T-cell (primary cell): Measurements from ENCODE around the gene FLT1. TPM values are rescaled to one million over a fixed set of nuclear protein-coding genes. Genes with fewer than 3 reads are reported as not detected.

Experiments
- ATAC-seq, 4 experiments: fragments of 200-7000 bp in 3 of 4; fragments of 150-1000 bp in 1 of 4; cut with Tn5 transposase; replicated peaks in 1 of 4; 1 replicate in 3 of 4; 2 replicates in 1 of 4; pipeline ENCODE4 v1.10.0; 2021; ENCODE audit warnings: moderate library complexity in 3 of 4, mild to moderate bottlenecking in 2 of 4, moderate number of reproducible peaks in 1 of 4
- CTCF ChIA-PET, 2 donors: fragments of 300-600 bp; sonication (Branson Sonifier 250); formaldehyde crosslinking; loops; one replicate each; lab custom pipeline; 2022; ENCODE audit warnings: antibody characterized with exemption in 2 of 2; lab: Charles Lee
- POLR2A ChIA-PET, 2 donors: fragments of 300-600 bp; sonication (Branson Sonifier 250); formaldehyde crosslinking; loops; one replicate each; lab custom pipeline; 2022; ENCODE audit warnings: antibody characterized with exemption in 2 of 2; lab: Charles Lee
- DNase-seq, 35 experiments: peaks; one replicate each; pipeline versions ENCODE4 v3.0.0 to v3.0.0-alpha.2; 2013 to 2023
- H3K27ac ChIP-seq: one replicate; pipeline ENCODE4 v1.5.1; 2013; ENCODE audit warnings: low read length
- H3K27me3 ChIP-seq, 2 experiments: replicated peaks in 1 of 2; 1 replicate in 1 of 2; 2 replicates in 1 of 2; pipeline versions ENCODE4 v1.6.1 to v1.7.0; 2013; ENCODE audit warnings: low read length in 1 of 2, mixed read lengths in 1 of 2; ENCODE audit not compliant: control insufficient read depth in 2 of 2, insufficient read depth in 2 of 2; ENCODE audit errors: extremely low read depth in 1 of 2
- H3K36me3 ChIP-seq, 2 donors: 1 replicate in 1 of 2; 2 replicates in 1 of 2; pipeline versions ENCODE4 v1.6.1 to v1.7.0; 2013; ENCODE audit warnings: low read length in 1 of 2; ENCODE audit not compliant: control insufficient read depth in 2 of 2, insufficient read depth in 1 of 2; ENCODE audit errors: extremely low read depth in 1 of 2
- H3K4me1 ChIP-seq, 2 experiments: 1 replicate in 1 of 2; 2 replicates in 1 of 2; pipeline versions ENCODE4 v1.6.1 to v1.7.0; 2013; ENCODE audit warnings: low read length in 2 of 2, mixed read lengths in 1 of 2; ENCODE audit not compliant: insufficient read depth in 2 of 2, control insufficient read depth in 1 of 2; ENCODE audit errors: extremely low read depth in 1 of 2
- H3K4me3 ChIP-seq, 2 donors: 1 replicate in 1 of 2; 2 replicates in 1 of 2; pipeline versions ENCODE4 v1.5.1 to v1.7.0; 2013; ENCODE audit warnings: mild to moderate bottlenecking in 2 of 2, low read length in 1 of 2, moderate library complexity in 1 of 2; ENCODE audit not compliant: control insufficient read depth in 1 of 2; ENCODE audit errors: extremely low read depth in 1 of 2
- H3K9me3 ChIP-seq: 2 replicates; pipeline ENCODE4 v1.7.0; 2013
- H3K27ac Mint-ChIP-seq, 2 donors: one replicate each; pipeline ENCODE4 v1.8.0; 2020 to 2021; ENCODE audit warnings: mild to moderate bottlenecking in 2 of 2, mixed read lengths in 2 of 2
- H3K27me3 Mint-ChIP-seq, 2 donors: one replicate each; pipeline ENCODE4 v1.8.0; 2021 to 2022; ENCODE audit warnings: mixed read lengths in 2 of 2
- H3K36me3 Mint-ChIP-seq: one replicate; pipeline ENCODE4 v1.8.0; 2021; ENCODE audit warnings: mixed read lengths
- H3K4me1 Mint-ChIP-seq, 3 donors: one replicate each; pipeline ENCODE4 v1.8.0; 2020 to 2022; ENCODE audit warnings: mixed read lengths in 3 of 3, mild to moderate bottlenecking in 1 of 3
- H3K4me3 Mint-ChIP-seq, 3 donors: one replicate each; pipeline ENCODE4 v1.8.0; 2020 to 2022; ENCODE audit warnings: mild to moderate bottlenecking in 3 of 3, mixed read lengths in 3 of 3, moderate library complexity in 3 of 3
- H3K9me3 Mint-ChIP-seq, 3 donors: one replicate each; pipeline ENCODE4 v1.8.0; 2020 to 2022; ENCODE audit warnings: mixed read lengths in 3 of 3
- WGBS: methylation state at CpG from one replicate; pipeline ENCODE4 v1.1.5; 2013; ENCODE audit warnings: missing lambda C conversion rate; ENCODE audit not compliant: insufficient coverage; 5-methylcytosine and 5-hydroxymethylcytosine counted together
- total RNA-seq, 35 experiments: library from RNA in 6 of 35; stranded (reverse) in 6 of 35; fragments of 120-200 nt in 1 of 35; gene quantifications; one replicate each; pipeline versions ENCODE4 v1.2.1 to v1.2.4 and lab custom pipeline; 2013 to 2026

The FLT1 gene
- total RNA-seq, 5 donors from 2014 or later (not counting 1 experiment from before 2014, with no cell fraction given), result 0.56 to 2.9 (median 1.6) TPM

- Histone ChIP-seq H3K27me3 (peaks cover 2 to 34% of the 10 kb centered on the region in 2 experiments), H3K27ac (no peak overlapping the region), H3K4me3 (peak overlapping the region; percentile 9 to 91), H3K9me3 (no peaks in the 10 kb centered on the region), H3K36me3 (no peaks in the 10 kb centered on the region), H3K4me1 (peaks cover 25 to 28% of the 10 kb centered on the region in 2 experiments)
- H3K36me3 Mint-ChIP-seq, result no peaks in the 10 kb centered on the region
- no peak overlapping the region for H3K27ac Mint-ChIP-seq
- CTCF ChIA-PET, result no interaction called here
- DNase-seq (no peak), ATAC-seq (no peak)
- no peaks in the 10 kb centered on the region for H3K9me3 Mint-ChIP-seq
- H3K4me1 Mint-ChIP-seq, result peaks cover 22 to 40% (median 35%) of the 10 kb centered on the region in 3 donors
- H3K27me3 Mint-ChIP-seq, result peaks cover 8 to 49% of the 10 kb centered on the region in 2 donors
- 3% methylated on average over 59 of the region's 60 CpGs for WGBS
- POLR2A ChIA-PET, result no interaction called here
- peak overlapping the region; percentile 58 to 72 (median 62) for H3K4me3 Mint-ChIP-seq
Observed at GRCh38 chr13:28493740-28494503, 1.0 kb downstream of the FLT1 start.

- peaks cover 22 to 40% (median 35%) of the 10 kb centered on the region in 3 donors for H3K4me1 Mint-ChIP-seq
Observed at GRCh38 chr13:28492569-28493367, 2.2 kb downstream of the FLT1 start.

GRCh38 chr13:28490061-28490460 is 4.9 kb downstream of the FLT1 start:
- H3K27ac ChIP-seq, result no peak overlapping the region
- POLR2A ChIA-PET, result interaction anchor here in 1 of 2 donors (0.6 kb wide), 1 partner anchor 1063 kb away, joined by 3 read pairs; no protein-coding TSS in a partner anchor
- 65% methylated on average over 6 of the region's 6 CpGs for WGBS
- H3K9me3 ChIP-seq, result no peaks in the 10 kb centered on the region
- H3K27me3 ChIP-seq, result peaks cover 2 to 25% of the 10 kb centered on the region in 2 experiments
- CTCF ChIA-PET, result interaction anchor here in 1 of 2 donors (0.5 kb wide), 1 partner anchor 189 kb away, joined by 3 read pairs; no protein-coding TSS in a partner anchor
- no peaks in the 10 kb centered on the region for H3K36me3 ChIP-seq
- peaks cover 4 to 35% of the 10 kb centered on the region in 2 donors for H3K27me3 Mint-ChIP-seq
- H3K9me3 Mint-ChIP-seq, result no peaks in the 10 kb centered on the region
- H3K4me1 ChIP-seq, result peaks cover 13 to 14% of the 10 kb centered on the region in 2 experiments
- no peak overlapping the region for H3K4me3 ChIP-seq
- no peak overlapping the region for H3K27ac Mint-ChIP-seq
- no peaks in the 10 kb centered on the region for H3K36me3 Mint-ChIP-seq
- DNase-seq, result no peak
- ATAC-seq, result no peak
- H3K4me3 Mint-ChIP-seq, result no peak overlapping the region
- peaks cover 12 to 17% (median 16%) of the 10 kb centered on the region in 3 donors for H3K4me1 Mint-ChIP-seq

More at GRCh38 chr13:28492569-28493367, 2.2 kb downstream of the FLT1 start:
- ChIA-PET CTCF (interaction anchor here in 1 of 2 donors (0.7 kb wide), 1 partner anchor 265 kb away, joined by 5 read pairs; no protein-coding TSS in a partner anchor), POLR2A (interaction anchor here in 1 of 2 donors (0.6 to 0.7 kb wide), 2 partner anchors 226 to 871 kb away, joined by 3 read pairs; partner anchors contain the start of gene POLR1D)
- Histone ChIP-seq H3K4me1 (peaks cover 22 to 27% of the 10 kb centered on the region in 2 experiments), H3K27me3 (peaks cover 2 to 34% of the 10 kb centered on the region in 2 experiments), H3K4me3 (no peak overlapping the region), H3K9me3 (no peaks in the 10 kb centered on the region), H3K36me3 (no peaks in the 10 kb centered on the region), H3K27ac (no peak overlapping the region)
- ATAC-seq (peak; percentile 79 to 92 (median 84)), DNase-seq (peak in 34 of 35 experiments; percentile 10 to 78 (median 49))
- H3K36me3 Mint-ChIP-seq, result no peaks in the 10 kb centered on the region
- peaks cover 8 to 54% of the 10 kb centered on the region in 2 donors for H3K27me3 Mint-ChIP-seq
- no peak overlapping the region for H3K27ac Mint-ChIP-seq
- no peaks in the 10 kb centered on the region for H3K9me3 Mint-ChIP-seq
- 0% methylated on average over 2 of the region's 10 CpGs for WGBS
- peak overlapping the region in 2 of 3 donors; percentile 62 to 72 for H3K4me3 Mint-ChIP-seq

- H3K4me3 ChIP-seq, result no peak overlapping the region
- DNase-seq (no peak), ATAC-seq (no peak)
- ChIA-PET CTCF (interaction anchor here in 1 of 2 donors (0.5 kb wide), 1 partner anchor 188 kb away, joined by 3 read pairs; no protein-coding TSS in a partner anchor), POLR2A (interaction anchor here in 1 of 2 donors (0.6 kb wide), 1 partner anchor 1062 kb away, joined by 3 read pairs; no protein-coding TSS in a partner anchor)
- 50% methylated on average over 2 of the region's 5 CpGs for WGBS
- H3K9me3 ChIP-seq, result no peaks in the 10 kb centered on the region
- no peaks in the 10 kb centered on the region for H3K36me3 ChIP-seq
- peaks cover 11 to 14% of the 10 kb centered on the region in 2 experiments for H3K4me1 ChIP-seq
- Mint-ChIP-seq H3K27me3 (peaks cover 4 to 35% of the 10 kb centered on the region in 2 donors), H3K4me3 (no peak overlapping the region), H3K4me1 (peaks cover 12 to 17% (median 16%) of the 10 kb centered on the region in 3 donors), H3K27ac (no peak overlapping the region), H3K36me3 (no peaks in the 10 kb centered on the region), H3K9me3 (no peaks in the 10 kb centered on the region)
- H3K27ac ChIP-seq, result no peak overlapping the region
- peaks cover 2 to 23% of the 10 kb centered on the region in 2 experiments for H3K27me3 ChIP-seq
Observed at GRCh38 chr13:28489524-28489931, 5.4 kb downstream of the FLT1 start.

- ChIA-PET CTCF (no interaction called here), POLR2A (no interaction called here)
- Histone ChIP-seq H3K4me3 (no peak overlapping the region), H3K27ac (no peak overlapping the region), H3K36me3 (no peaks in the 10 kb centered on the region), H3K9me3 (no peaks in the 10 kb centered on the region), H3K27me3 (peaks cover 2 to 13% of the 10 kb centered on the region in 2 experiments), H3K4me1 (peaks cover 1 to 14% of the 10 kb centered on the region in 2 experiments)
- DNase-seq (no peak), ATAC-seq (no peak)
- 70% methylated on average over 4 of the region's 9 CpGs for WGBS
- Mint-ChIP-seq H3K36me3 (no peaks in the 10 kb centered on the region), H3K27ac (no peak overlapping the region), H3K4me3 (no peak overlapping the region), H3K9me3 (no peaks in the 10 kb centered on the region), H3K27me3 (peaks cover 4 to 34% of the 10 kb centered on the region in 2 donors), H3K4me1 (peaks cover 12 to 16% (median 14%) of the 10 kb centered on the region in 3 donors)
Observed at GRCh38 chr13:28488376-28489005, 6.4 kb downstream of the FLT1 start.
